Muscle of leg (tissue), 11 donors: ENCODE measurements around the gene FUT6. TPM values are rescaled to one million over a fixed set of nuclear protein-coding genes. Genes with fewer than 3 reads are reported as not detected.
"Not testable (repeated sequence)": the region's sequence is repeated elsewhere in the genome, so short reads cannot be mapped to it uniquely, and the experiment has no call there.

Experiments
- DNase-seq: peaks from one replicate; pipeline ENCODE4 v3.0.0; 2013
- H3K27ac ChIP-seq: one replicate; pipeline ENCODE4 v1.5.1; 2013; ENCODE audit warnings: mild to moderate bottlenecking, low read length, control low read depth
- H3K27me3 ChIP-seq: one replicate; pipeline ENCODE4 v1.6.1; 2013; ENCODE audit warnings: low read length; ENCODE audit not compliant: control insufficient read depth, insufficient read depth
- H3K36me3 ChIP-seq: one replicate; pipeline ENCODE4 v1.6.1; 2013; ENCODE audit warnings: low read length; ENCODE audit not compliant: control insufficient read depth, insufficient read depth
- H3K4me1 ChIP-seq: one replicate; pipeline ENCODE4 v1.6.1; 2013; ENCODE audit warnings: low read length; ENCODE audit not compliant: control insufficient read depth, insufficient read depth
- H3K4me3 ChIP-seq: one replicate; pipeline ENCODE4 v1.5.1; 2013; ENCODE audit warnings: low read length, control low read depth
- H3K9me3 ChIP-seq: replicated peaks from 2 replicates; pipeline ENCODE4 v1.6.1; 2013; ENCODE audit warnings: low read depth, low read length; ENCODE audit not compliant: control insufficient read depth
- WGBS: methylation state at CpG from one replicate; pipeline ENCODE4 v1.1.5; 2013; ENCODE audit warnings: missing lambda C conversion rate; ENCODE audit not compliant: insufficient coverage; 5-methylcytosine and 5-hydroxymethylcytosine counted together
- polyA plus RNA-seq, 8 donors: library from polyadenylated mRNA; unstranded; fragments of 120-200 nt; gene quantifications; one replicate each; pipeline versions ENCODE4 v1.2.1 to v1.2.3, GENCODE V29; 2013; ENCODE audit warnings: inconsistent platforms in 1 of 8, low replicate concordance in 1 of 8; ENCODE audit not compliant: insufficient read length in 8 of 8, insufficient read depth in 1 of 8
- total RNA-seq: library from RNA; stranded (reverse); fragments of 120-200 nt; gene quantifications from one replicate; pipeline ENCODE4 v1.2.4, GENCODE V29; 2013

FUT6 gene
- total and polyA plus RNA-seq, 9 donors, result 0.05 to 0.09 TPM; not detected in 7

DNA sequence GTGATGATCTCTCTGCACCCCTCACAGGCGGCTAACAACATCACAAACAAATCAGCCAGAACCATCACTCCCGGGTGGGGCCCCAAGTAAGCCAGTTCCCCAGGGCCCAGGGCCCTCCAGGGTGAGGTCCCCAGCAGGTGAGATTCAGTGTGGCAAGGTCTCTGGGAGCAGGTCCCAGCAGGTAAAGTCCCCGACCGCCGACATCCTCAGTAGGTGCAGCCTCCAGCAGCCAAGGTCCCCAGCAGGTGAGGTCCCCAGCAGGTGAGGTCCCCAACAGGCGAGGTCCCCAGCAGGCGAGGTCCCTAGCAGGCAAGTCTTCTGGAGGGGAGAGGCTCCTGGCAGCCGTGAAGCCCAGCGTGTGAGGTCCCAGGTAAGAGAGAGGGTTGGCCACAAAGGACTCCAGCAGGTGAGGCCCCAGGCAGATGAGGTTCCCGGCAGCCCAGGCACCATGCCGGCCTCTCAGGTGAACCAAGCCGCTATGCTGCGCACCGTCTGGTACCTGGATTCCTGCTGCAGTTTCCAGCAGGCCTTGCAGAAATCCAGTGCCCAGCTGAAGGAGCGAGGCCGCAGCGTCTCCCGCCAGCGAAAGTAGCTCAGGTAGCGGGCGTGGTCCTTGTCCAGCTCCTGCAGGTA, 3.9 kb upstream of the FUT6 start:
- Histone ChIP-seq H3K27me3 (no peaks in the 10 kb centered on the region), H3K4me1 (peaks cover 6% of the 10 kb centered on the region), H3K27ac (no peak overlapping the region), H3K9me3 (no peaks in the 10 kb centered on the region), H3K4me3 (no peak overlapping the region), H3K36me3 (no peaks in the 10 kb centered on the region)
- DNase-seq, result no peak
- WGBS, result 88% methylated on average over 14 of the region's 21 CpGs

DNA sequence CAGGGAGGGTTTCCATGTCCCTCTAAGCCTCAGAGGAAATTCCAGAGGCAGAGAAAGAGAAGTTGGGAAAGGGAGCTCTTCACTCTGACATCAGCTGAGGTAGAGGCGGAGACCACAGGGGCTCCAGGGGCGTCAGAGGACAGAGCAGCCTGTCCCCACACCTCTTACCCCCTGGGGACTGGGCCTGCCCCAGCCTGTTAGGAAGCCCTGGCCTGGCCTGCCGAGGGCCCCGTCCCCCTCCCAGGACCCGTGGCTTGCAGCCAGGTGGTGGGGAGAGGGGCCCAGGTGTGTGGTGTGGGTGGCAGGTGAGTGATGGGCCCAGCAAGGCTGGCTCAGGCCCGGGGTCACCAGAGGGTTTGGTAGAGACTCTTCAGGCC, 2.2 kb upstream of the FUT6 start:
- not testable (repeated sequence) for H3K4me1 ChIP-seq, H3K27ac ChIP-seq, H3K36me3 ChIP-seq, DNase-seq, H3K4me3 ChIP-seq, H3K27me3 ChIP-seq, H3K9me3 ChIP-seq
- WGBS, result no CpG with 5 or more reads among the region's 6 CpGs

DNA sequence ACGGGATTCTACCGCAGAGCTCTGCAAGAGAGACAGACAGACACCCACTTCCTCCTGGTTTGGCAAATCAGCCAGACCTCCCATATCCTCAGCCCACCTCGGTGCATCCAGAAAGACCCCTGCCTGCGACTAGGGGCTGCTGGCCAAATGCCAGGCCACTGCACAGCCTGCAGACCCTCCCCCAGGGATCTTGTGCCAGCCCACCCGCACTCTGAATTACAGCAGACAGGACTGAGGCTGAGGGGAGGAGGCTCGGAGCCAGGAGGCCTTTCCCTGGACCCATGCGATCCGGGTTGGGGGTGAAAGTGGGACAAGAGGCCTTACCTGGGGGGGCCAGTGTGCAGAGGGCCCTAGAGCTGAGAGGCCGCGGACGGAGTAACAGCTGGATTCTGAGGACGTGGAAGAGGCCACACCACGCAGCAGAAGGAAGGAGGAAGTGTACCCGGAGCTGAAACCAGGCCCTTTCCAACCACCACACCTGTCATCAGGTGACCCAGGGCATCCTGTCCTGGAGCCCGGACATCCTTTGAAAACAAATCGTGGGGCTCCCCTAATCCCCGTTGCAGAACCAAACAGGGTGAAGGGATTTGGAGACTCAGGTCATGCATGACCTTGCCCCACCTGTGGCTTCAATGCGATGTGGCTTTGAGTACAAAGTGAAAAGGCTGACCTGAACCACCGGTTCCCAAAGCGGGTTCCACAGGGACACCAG, 993 bp downstream of the FUT6 start:
- H3K4me1 ChIP-seq, result peaks cover 6% of the 10 kb centered on the region
- 41% methylated on average over 7 of the region's 20 CpGs for WGBS
- no peak for DNase-seq

DNA sequence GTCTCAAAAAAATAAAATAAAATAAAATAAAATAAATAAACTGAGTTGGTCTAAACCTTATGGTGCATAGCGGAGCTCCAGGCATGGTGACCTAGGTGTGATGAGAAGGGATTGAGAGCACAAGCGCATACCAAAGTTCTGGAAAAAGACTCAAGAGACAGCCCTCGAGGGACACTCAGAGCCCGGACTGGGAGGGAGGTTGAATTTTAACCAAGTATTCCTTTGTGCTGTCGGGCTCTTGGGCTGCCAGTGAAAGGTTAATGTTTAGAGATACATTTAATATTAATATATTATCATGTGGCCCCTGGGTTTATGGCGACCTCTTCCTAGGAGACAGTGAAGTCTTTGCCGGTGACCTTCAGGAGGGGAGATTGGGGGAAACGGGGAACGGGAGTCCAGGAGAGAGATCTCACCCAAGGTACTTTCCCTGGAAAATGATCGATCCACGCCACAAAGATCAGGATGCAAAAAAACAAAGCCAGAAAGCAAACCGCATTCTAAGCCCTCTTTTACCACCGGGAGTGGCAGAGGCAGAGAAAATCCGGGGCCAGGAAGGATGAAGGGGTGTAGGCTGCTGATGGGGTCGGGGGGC, 1.6 kb downstream of the FUT6 start:
- Histone ChIP-seq H3K4me3 (no peak overlapping the region), H3K36me3 (no peaks in the 10 kb centered on the region), H3K4me1 (peaks cover 6% of the 10 kb centered on the region), H3K27ac (no peak overlapping the region), H3K27me3 (peaks cover 7% of the 10 kb centered on the region), H3K9me3 (no peaks in the 10 kb centered on the region)
- 51% methylated on average over 5 of the region's 15 CpGs for WGBS
- no peak for DNase-seq

More for the DNA sequence above, 993 bp downstream of the FUT6 start:
- H3K27ac ChIP-seq, result no peak overlapping the region
- no peaks in the 10 kb centered on the region for H3K9me3 ChIP-seq
- peaks cover 7% of the 10 kb centered on the region for H3K27me3 ChIP-seq
- no peak overlapping the region for H3K4me3 ChIP-seq
- no peaks in the 10 kb centered on the region for H3K36me3 ChIP-seq

DNA sequence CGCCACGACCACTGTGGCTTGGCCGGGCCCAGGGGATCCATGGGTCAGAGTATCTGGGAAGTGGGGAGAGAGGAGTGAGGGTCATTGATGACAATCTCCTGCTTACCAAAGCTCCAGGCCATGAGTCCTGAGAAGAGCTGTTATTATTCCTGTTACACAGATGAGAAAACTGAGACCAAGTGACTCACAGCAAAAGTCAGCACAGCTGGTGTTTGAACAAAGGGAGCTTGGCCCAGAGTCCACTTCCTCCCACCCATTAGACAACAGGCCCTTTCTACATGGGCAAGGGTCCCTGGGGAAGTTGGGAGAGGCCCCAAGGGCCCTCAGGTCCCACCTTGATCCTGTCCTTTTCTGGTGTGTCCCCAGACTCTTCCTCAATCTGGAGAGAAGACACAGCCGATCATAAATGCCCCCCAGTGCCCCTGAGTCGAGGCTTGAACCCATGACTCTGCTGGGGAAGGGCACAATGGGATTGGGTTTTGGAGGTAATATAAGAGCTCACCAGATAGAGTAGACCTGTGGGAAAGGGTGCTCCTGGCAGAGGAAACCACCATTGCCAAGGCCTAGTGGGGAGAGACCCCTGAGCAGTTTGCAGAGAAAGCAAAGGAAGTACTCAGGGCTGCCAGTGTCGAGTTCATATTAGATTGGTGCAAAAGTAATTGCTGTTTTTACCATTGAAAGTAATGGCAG, 6.8 kb downstream of the FUT6 start:
- 76% methylated on average over 6 of the region's 6 CpGs for WGBS
- H3K27me3 ChIP-seq, result peaks cover 16% of the 10 kb centered on the region

DNA sequence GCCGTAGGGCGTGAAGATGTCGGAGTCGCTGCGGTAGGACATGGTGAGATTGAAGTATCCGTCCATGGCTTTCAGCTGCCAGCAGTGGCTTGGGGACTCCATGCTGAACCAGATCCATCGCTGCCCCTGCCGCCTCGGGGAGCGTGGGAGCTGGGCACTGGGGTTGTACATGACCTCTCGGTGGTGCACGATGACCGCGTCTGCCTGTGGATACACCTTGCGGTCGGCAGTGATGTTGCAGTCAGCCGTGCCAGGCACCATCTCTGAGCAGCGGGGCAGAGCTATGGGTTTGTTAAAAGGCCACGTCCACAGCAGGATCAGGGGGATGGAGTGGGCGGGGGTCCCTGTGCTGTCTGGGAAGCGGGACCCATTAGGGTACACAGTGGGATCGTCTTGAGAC, 7.4 kb downstream of the FUT6 start:
- H3K4me1 ChIP-seq, result peaks cover 22% of the 10 kb centered on the region
- H3K4me3 ChIP-seq, result no peak overlapping the region
- no peak overlapping the region for H3K27ac ChIP-seq
- peaks cover 16% of the 10 kb centered on the region for H3K27me3 ChIP-seq
- WGBS, result 80% methylated on average over 21 of the region's 22 CpGs
- H3K36me3 ChIP-seq, result no peaks in the 10 kb centered on the region
- no peaks in the 10 kb centered on the region for H3K9me3 ChIP-seq
- DNase-seq, result no peak

More for the DNA sequence above, 6.8 kb downstream of the FUT6 start:
- Histone ChIP-seq H3K27ac (no peak overlapping the region), H3K4me3 (no peak overlapping the region), H3K9me3 (no peaks in the 10 kb centered on the region), H3K4me1 (peaks cover 18% of the 10 kb centered on the region), H3K36me3 (no peaks in the 10 kb centered on the region)
- DNase-seq, result no peak

DNA sequence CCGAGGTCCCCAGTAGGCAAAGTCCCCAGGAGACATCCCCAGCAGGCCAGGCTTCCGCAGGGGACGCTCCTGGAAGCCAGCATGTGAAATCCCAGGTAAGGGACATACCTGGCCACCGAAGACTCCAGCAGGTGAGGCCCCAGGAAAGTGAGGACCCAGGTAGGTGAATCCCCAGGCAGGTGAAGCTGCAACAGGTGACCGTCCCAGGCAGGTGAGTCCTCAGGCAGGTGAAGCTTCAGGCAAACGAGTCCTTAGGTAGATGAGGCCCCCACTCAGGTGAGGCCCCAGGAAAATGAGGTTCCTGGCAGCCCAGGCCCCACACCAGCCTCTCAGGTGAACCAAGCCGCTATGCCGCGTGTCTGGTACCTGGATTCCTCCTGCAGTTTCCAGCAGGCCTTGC, 8.3 kb downstream of the FUT6 start:
- Histone ChIP-seq H3K27ac (no peak overlapping the region), H3K4me3 (no peak overlapping the region), H3K36me3 (no peaks in the 10 kb centered on the region), H3K4me1 (peaks cover 31% of the 10 kb centered on the region), H3K27me3 (peaks cover 16% of the 10 kb centered on the region), H3K9me3 (no peaks in the 10 kb centered on the region)
- WGBS, result 91% methylated on average over 6 of the region's 9 CpGs
- DNase-seq, result no peak

DNA sequence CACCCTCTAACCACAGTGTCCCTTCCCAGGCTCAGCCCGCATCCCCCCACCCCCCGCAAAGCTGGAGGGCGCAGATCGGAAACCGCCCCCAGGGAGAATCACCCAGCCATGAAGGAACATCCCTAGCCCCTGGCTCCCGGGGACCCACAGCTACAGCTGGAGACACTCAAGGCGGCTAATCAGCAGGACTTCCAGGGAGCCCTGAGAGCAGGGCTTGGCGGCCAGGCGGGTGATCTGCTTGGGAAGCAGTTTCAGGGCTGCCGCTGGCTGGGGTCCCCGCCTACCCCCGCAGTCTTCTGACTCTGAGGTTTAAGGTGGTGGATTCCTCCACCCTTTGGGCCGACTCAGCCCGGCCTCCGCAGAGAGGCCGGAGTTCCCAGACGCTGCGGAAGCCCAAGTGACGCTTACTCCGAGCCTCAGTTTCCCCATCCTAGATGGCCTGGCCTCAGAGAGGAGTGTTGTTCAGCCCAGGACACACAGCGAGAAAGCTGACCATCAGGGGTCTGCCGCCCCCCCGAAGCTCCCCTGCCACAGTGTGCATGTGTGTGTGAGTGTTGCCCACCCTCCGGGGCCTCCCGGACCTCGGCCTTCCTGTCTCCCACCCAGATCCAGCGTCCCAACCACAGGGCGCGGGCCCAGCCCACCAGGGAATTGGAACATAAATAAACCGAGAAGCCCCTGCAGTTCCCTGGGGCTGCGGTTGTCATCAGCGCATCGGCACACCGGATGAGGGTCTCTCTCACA, 9.8 kb downstream of the FUT6 start:
- no peak for DNase-seq
- peaks cover 31% of the 10 kb centered on the region for H3K4me1 ChIP-seq
- no peak overlapping the region for H3K27ac ChIP-seq
- 35% methylated on average over 26 of the region's 34 CpGs for WGBS
- H3K4me3 ChIP-seq, result peak overlapping the region; percentile 68
- H3K9me3 ChIP-seq, result no peaks in the 10 kb centered on the region
- no peaks in the 10 kb centered on the region for H3K36me3 ChIP-seq
- H3K27me3 ChIP-seq, result peaks cover 12% of the 10 kb centered on the region

DNA sequence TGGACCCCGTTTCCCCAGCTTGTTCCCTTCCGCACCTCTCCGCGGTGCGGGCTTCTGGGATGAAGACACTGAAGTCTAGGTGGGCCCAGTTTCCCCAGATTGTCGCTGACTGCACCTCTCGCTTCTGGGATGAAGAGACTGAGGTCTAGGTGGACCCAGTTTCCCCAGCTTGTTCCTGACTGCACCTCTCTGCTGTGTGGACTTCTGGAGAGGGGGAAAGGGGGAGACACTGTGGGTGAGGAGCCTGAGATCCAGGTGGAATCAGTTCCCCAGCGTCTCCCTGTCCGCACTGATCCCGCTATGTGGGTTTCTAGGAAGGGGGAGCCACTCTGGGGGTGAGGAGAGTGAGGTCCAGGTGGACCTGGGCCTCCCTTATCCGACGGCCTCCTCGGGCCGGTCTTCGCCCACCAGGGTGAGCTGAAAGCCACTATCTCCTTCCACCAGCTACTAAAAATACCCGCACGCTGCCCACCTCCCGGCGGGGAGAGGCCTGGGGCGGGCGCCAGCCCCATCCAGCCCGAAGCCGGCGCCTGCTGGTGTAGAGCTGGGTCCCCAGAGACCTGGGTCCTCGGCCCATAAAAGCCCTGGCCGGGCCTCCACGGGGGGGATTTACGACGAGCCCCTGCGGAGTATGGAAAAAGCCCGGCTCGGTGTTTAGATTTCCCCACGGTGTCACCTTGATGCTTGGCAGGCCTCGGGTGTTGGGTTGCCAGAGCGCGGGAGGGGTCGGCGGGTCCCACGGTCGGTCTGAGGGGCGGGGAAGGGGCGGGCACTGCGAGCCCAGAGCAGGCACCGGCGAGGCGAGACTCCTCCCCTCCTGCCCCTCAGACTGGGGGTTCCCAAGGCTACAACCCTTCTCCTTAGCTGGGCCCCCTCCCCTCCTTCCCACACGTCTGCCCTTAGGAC, 10.6 kb downstream of the FUT6 start:
- peaks cover 31% of the 10 kb centered on the region for H3K4me1 ChIP-seq
- peak; percentile 56 for DNase-seq
- WGBS, result under 1% methylated on average over 32 of the region's 47 CpGs

More for the DNA sequence above, 10.6 kb downstream of the FUT6 start:
- Histone ChIP-seq H3K27me3 (peaks cover 12% of the 10 kb centered on the region), H3K27ac (peak overlapping the region; percentile 91), H3K36me3 (no peaks in the 10 kb centered on the region), H3K9me3 (no peaks in the 10 kb centered on the region), H3K4me3 (peak overlapping the region; percentile 68)
